Breast epithelium (tissue), 3 donors: Measurements from ENCODE around the gene GLT8D2.

Experiments
- CTCF ChIP-seq, 3 donors: fragments of 450-650 bp; IDR thresholded peaks; one replicate each; pipeline ENCODE4 v1.5.1; 2016 to 2017; ENCODE audit warnings: antibody characterized with exemption in 3 of 3, mild to moderate bottlenecking in 3 of 3, moderate library complexity in 3 of 3
- POLR2A ChIP-seq: fragments of 450-650 bp; IDR thresholded peaks from one replicate; pipeline ENCODE4 v1.6.1; 2016; ENCODE audit warnings: antibody characterized with exemption, mild to moderate bottlenecking, moderate library complexity
- POLR2AphosphoS5 ChIP-seq, 3 donors: sonication (generic); formaldehyde crosslinking; IDR thresholded peaks; one replicate each; pipeline ENCODE4 v1.6.1; 2017; ENCODE audit warnings: antibody characterized with exemption in 3 of 3

DNA sequence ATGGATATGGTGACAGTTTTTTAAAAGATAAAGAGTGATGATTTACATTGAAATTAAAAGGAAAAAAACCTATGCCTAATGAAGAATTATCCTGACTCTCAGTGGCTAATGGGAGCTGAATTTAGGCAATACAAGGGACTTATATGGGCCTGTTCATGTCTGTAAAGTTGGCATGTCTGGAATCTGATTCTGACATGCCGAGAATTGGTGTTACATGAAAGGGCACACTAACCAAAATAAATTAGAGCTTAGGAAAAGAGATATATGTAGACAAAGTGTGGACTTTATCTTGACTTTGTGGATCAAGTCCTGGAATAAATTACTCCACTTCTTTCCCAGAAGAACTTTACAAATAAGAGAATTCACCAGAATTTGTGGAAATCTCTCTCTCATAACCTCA lies 83.3 kb downstream of the GLT8D2 start:
- TF ChIP-seq CTCF (IDR thresholded peaks at IDR 0.05) (no peak), POLR2AphosphoS5 (IDR thresholded peaks at IDR 0.05) (no peak), POLR2A (no peak)
